RWPE2 (cell line): ENCODE measurements around the gene TMPRSS2.

ENCODE experiments used
- ATAC-seq: fragments of 200-7000 bp; cut with Tn5 transposase; 3 replicates; pipeline ENCODE4 v1.9.1; 2021; ENCODE audit warnings: low read depth
- DNase-seq: peaks from one replicate; pipeline ENCODE4 v3.0.0-alpha.2; 2020; ENCODE audit warnings: low spot score
- H3K27ac ChIP-seq: fragments of 450-650 bp; 2 replicates; pipeline ENCODE4 v1.5.1; 2017; ENCODE audit warnings: mild to moderate bottlenecking; ENCODE audit not compliant: poor library complexity, severe bottlenecking
- H3K27me3 ChIP-seq: fragments of 250-450 bp; sonication (Bioruptor Pico); 2 replicates; pipeline ENCODE4 v1.5.1; 2021; ENCODE audit warnings: mild to moderate bottlenecking, moderate library complexity; ENCODE audit not compliant: insufficient read depth, poor library complexity, severe bottlenecking
- H3K36me3 ChIP-seq: fragments of 250-450 bp; sonication (Bioruptor Pico); 2 replicates; pipeline ENCODE4 v1.5.1; 2020; ENCODE audit warnings: low read depth, mild to moderate bottlenecking, moderate library complexity
- H3K4me1 ChIP-seq: fragments of 250-450 bp; sonication (Bioruptor Pico); 2 replicates; pipeline ENCODE4 v1.5.1; 2021; ENCODE audit warnings: mild to moderate bottlenecking, moderate library complexity; ENCODE audit not compliant: insufficient read depth, poor library complexity, severe bottlenecking
- H3K4me3 ChIP-seq: fragments of 250-450 bp; sonication (Bioruptor Pico); 2 replicates; pipeline ENCODE4 v1.5.1; 2021; ENCODE audit warnings: mild to moderate bottlenecking, moderate library complexity; ENCODE audit not compliant: severe bottlenecking
- H3K9me3 ChIP-seq: fragments of 250-450 bp; sonication (Bioruptor Pico); 2 replicates; pipeline ENCODE4 v1.5.1; 2021; ENCODE audit warnings: mild to moderate bottlenecking, moderate library complexity; ENCODE audit not compliant: severe bottlenecking
- CTCF ChIP-seq: fragments of 450-650 bp; IDR thresholded peaks from one replicate; pipeline ENCODE4 v1.5.1; 2017; ENCODE audit warnings: mild to moderate bottlenecking, moderate library complexity; ENCODE audit not compliant: poor library complexity, severe bottlenecking

TMPRSS2 gene

DNA sequence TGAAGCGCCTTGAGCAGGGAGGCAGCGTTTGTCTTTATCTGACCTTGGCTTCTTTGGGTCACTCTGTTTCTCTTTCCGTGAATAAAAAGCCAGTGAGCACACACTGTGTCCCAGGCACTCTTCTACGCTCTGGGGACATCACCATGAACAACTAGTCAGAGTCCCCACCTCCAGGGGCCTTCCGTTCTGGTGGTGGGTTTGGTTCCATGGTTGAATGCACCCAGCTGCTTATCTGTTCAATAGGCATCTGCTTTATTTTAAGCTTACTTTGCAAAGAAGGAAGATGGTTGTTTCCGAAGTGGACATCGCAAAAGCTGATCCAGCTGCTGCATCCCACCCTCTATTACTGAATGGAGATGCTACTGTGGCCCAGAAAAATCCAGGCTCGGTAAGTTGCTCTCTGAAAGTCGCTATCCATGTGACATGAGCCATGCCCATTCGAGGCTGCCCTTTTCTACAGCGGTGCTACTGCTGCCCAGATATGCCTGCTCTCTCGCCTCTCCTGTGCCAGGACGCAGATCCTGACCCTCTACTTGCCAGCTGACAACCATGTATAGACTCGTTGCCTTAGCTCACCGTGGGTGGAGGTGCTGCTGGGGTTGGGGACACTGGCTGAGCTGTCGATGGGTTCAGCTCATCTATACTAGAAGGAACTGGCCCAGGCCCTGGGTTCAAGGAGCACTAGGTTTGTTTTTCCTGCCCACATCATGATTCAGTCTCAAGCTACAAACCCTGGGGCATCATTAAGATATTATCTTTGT, 76.0 kb downstream of the TMPRSS2 start:
- H3K36me3 ChIP-seq, result peaks cover 21% of the 10 kb centered on the region
- H3K4me1 ChIP-seq, result no peaks in the 10 kb centered on the region
- no peak for TF ChIP-seq CTCF
- DNase-seq (no peak), ATAC-seq (no peak)
- H3K4me3 ChIP-seq, result no peak overlapping the region
- H3K9me3 ChIP-seq, result peaks cover 7% of the 10 kb centered on the region
- H3K27ac ChIP-seq, result no peak overlapping the region
- H3K27me3 ChIP-seq, result no peaks in the 10 kb centered on the region

DNA sequence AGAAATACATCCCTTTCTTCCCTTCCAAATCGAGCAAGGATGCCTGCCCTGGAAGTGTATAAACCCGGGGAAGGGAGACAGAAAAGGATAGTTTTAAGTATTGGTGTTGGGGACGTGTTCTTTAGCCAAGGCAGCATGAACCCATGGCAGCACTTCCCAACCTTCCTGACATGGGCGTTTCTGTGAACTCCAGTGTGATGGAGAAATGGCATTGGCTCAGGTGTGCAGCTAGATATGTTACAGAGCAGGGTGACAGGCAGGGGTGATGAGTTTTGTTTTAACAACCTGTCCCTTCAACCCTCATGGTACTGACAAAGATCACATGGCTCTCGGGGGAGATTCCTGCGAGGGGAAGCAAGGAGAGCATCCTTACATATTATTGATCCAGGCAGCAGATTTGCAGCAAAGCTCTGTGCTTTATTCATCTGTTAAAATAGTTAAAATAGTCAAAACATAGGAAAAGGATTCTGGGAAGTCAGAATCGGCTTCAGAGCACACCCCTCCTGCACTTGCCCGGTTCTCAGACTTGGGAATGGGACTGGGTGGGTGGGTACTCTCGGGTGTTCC, 78.0 kb downstream of the TMPRSS2 start:
- DNase-seq (no peak), ATAC-seq (no peak)
- Histone ChIP-seq H3K27ac (no peak overlapping the region), H3K36me3 (peaks cover 7% of the 10 kb centered on the region; the same call in 1 of the 2 replicates), H3K4me3 (no peak overlapping the region), H3K9me3 (peaks cover 7% of the 10 kb centered on the region), H3K4me1 (no peaks in the 10 kb centered on the region), H3K27me3 (no peaks in the 10 kb centered on the region)
- no peak for TF ChIP-seq CTCF

DNA sequence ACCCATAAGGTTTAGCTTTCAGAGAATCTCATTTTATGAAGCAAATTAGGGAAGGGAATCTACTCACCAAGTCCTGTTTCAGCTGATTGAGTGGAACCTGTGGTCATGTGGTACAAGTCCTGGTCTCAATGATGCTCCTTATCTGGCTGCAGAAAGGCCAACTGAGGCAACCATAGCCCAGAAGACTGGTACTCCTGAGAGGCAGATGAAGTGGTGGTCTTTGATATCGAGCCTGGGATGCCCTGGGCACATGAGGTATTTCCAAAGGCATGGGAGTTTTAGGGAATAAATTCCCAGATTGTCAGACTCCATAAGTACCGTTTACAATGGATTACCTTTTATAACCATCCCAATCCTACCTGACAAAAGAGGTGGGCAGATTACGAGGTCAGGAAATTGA, 78.7 kb downstream of the TMPRSS2 start:
- Histone ChIP-seq H3K4me1 (no peaks in the 10 kb centered on the region), H3K36me3 (peaks cover 1% of the 10 kb centered on the region; the same call in 1 of the 2 replicates), H3K4me3 (no peak overlapping the region), H3K27ac (no peak overlapping the region), H3K27me3 (no peaks in the 10 kb centered on the region), H3K9me3 (peaks cover under 1% of the 10 kb centered on the region)
- DNase-seq (no peak), ATAC-seq (no peak)
- no peak for TF ChIP-seq CTCF

- H3K9me3 ChIP-seq, result no peaks in the 10 kb centered on the region
- no peak overlapping the region for H3K4me3 ChIP-seq
- H3K27ac ChIP-seq, result no peak overlapping the region
- DNase-seq (no peak), ATAC-seq (no peak)
- TF ChIP-seq CTCF, result no peak
- H3K27me3 ChIP-seq, result no peaks in the 10 kb centered on the region
- no peaks in the 10 kb centered on the region for H3K4me1 ChIP-seq
- H3K36me3 ChIP-seq, result no peaks in the 10 kb centered on the region; the same call in 1 of the 2 replicates
Observed at GRCh38 chr21:41428847-41429246, 79.1 kb downstream of the TMPRSS2 start.

- H3K36me3 ChIP-seq, result no peaks in the 10 kb centered on the region; the same call in 1 of the 2 replicates
- H3K4me3 ChIP-seq, result no peak overlapping the region
- TF ChIP-seq CTCF, result no peak
- no peaks in the 10 kb centered on the region for H3K4me1 ChIP-seq
- no peaks in the 10 kb centered on the region for H3K9me3 ChIP-seq
- ATAC-seq (no peak), DNase-seq (no peak)
- no peak overlapping the region for H3K27ac ChIP-seq
- H3K27me3 ChIP-seq, result no peaks in the 10 kb centered on the region
Observed at GRCh38 chr21:41428311-41428710, 79.6 kb downstream of the TMPRSS2 start.
